Hepatic stellate cell (primary cell): Measurements from ENCODE around the gene CNFN.
A peak's percentile ranks its signal among the peaks of the same experiment; 100 is the strongest.

Experiments
- DNase-seq: peaks from one replicate; pipeline ENCODE4 v3.0.0; 2011; ENCODE audit warnings: low spot score

CNFN gene

GRCh38 chr19:42389899-42390298, at the start of gene CNFN:
Gene CNFN, minus strand, starts transcription at chr19:42390297. Its CDS starts 1,260 bp downstream, at chr19:42389037.
- no peak for DNase-seq

GRCh38 chr19:42436006-42436405, 45.9 kb upstream of the CNFN start:
- DNase-seq = no peak

GRCh38 chr19:42435316-42435715, 45.2 kb upstream of the CNFN start:
- DNase-seq = no peak

GRCh38 chr19:42433503-42434260, 43.6 kb upstream of the CNFN start:
- peak; percentile 42 for DNase-seq

GRCh38 chr19:42431486-42431885, 41.4 kb upstream of the CNFN start:
- no peak for DNase-seq

GRCh38 chr19:42428676-42429075, 38.6 kb upstream of the CNFN start:
- no peak for DNase-seq

GRCh38 chr19:42427313-42427712, 37.2 kb upstream of the CNFN start, which contains the start of gene LIPE:
Gene LIPE, minus strand, starts transcription at chr19:42427388. Its CDS starts 239 bp downstream, at chr19:42427149.
- DNase-seq = peak; percentile 45

GRCh38 chr19:42426643-42427042, 36.5 kb upstream of the CNFN start:
- DNase-seq = no peak

GRCh38 chr19:42424712-42425131, 34.6 kb upstream of the CNFN start:
- no peak for DNase-seq

GRCh38 chr19:42424345-42424707, 34.2 kb upstream of the CNFN start:
- no peak for DNase-seq

GRCh38 chr19:42423462-42424344, 33.6 kb upstream of the CNFN start:
- DNase-seq = peak; percentile 98

- DNase-seq = peak; percentile 64
Observed at GRCh38 chr19:42422901-42423461, 32.9 kb upstream of the CNFN start.

- DNase-seq = no peak
Observed at GRCh38 chr19:42422092-42422900, 32.2 kb upstream of the CNFN start.

- DNase-seq = no peak
Observed at GRCh38 chr19:42421591-42422031, 31.5 kb upstream of the CNFN start.

GRCh38 chr19:42421101-42421500, 31.0 kb upstream of the CNFN start:
- DNase-seq = no peak

- peak; percentile 81 for DNase-seq
Observed at GRCh38 chr19:42420055-42420544, 30.0 kb upstream of the CNFN start.

GRCh38 chr19:42419309-42419708, 29.2 kb upstream of the CNFN start:
- DNase-seq = no peak

- DNase-seq = no peak
Observed at GRCh38 chr19:42412661-42413076, 22.6 kb upstream of the CNFN start.

GRCh38 chr19:42412227-42412626, 22.1 kb upstream of the CNFN start:
- no peak for DNase-seq

- DNase-seq = no peak
Observed at GRCh38 chr19:42411581-42412178, 21.6 kb upstream of the CNFN start.

GRCh38 chr19:42410371-42410770, 20.3 kb upstream of the CNFN start:
- no peak for DNase-seq
